ENCODE results near the gene DYSF. TPM values are rescaled to one million over a fixed set of nuclear protein-coding genes. Genes with fewer than 3 reads are reported as not detected.

DYSF gene
- total and polyA plus RNA-seq, 2 donors (not counting 3 experiments of a cell fraction or from before 2014, with no cell fraction given), result 50.9 to 152 TPM

DNA sequence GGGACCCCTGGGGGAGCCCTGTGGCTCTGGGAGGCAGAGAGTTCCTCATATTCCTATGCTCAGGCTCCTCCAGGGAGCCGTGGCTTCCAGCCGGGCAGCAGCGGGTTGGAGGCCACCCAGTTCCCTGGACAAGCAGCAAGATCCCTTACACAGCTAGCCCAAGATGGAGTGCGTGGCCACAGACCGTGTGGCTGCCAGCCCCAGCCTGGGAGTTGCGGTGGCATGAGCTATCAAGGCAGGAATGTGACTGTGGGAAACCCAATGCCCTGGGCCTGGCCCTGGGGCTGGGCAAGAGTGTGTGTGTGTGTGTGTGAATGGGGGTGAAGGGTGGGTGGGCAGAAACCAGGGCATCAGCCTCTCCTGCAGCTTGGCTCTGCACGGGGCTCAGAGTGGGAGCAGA, 130.5 kb downstream of the DYSF start:
- FAIRE-seq (no peak), DNase-seq (ENCODE audit: low read depth, low spot score) (no peak)
- dilution Hi-C loops (cut with MboI; ENCODE audit: extremely low pct_ligation_motif_present, low sequenced_read_pairs), result no loop called here
- H3K9me1 ChIP-seq (replicated peaks; ENCODE audit: control insufficient read depth, extremely low read depth, insufficient read depth, low read length), result no peaks in the 10 kb centered on the region
- no TSS peak for BruUV-seq (replicated peaks)
- no peak overlapping the region for H3K4me2 ChIP-seq (ENCODE audit: insufficient read depth, low read length)
- no peaks in the 10 kb centered on the region for H3K27me3 ChIP-seq (ENCODE audit: control insufficient read depth in 2 of 2, insufficient read depth in 2 of 2, low read length in 2 of 2)
- H3K36me3 ChIP-seq (ENCODE audit: control insufficient read depth in 2 of 2, extremely low read depth in 1 of 2, insufficient read depth in 2 of 2, low read length in 2 of 2), result peaks cover 0 to 8% of the 10 kb centered on the region in 2 experiments
- no peak overlapping the region for H3K4me3 ChIP-seq (replicated peaks in 1 of 3; ENCODE audit: insufficient read depth in 1 of 3, low read depth in 1 of 3, low read length in 3 of 3)
- no peaks in the 10 kb centered on the region for H3K79me2 ChIP-seq (ENCODE audit: control insufficient read depth, insufficient read depth, low read length)
- ChIA-PET POLR2A (no interaction called here), CTCF (no interaction called here)
- TF ChIP-seq EZH2 (IDR thresholded peaks at IDR 0.05; ENCODE audit: borderline replicate concordance, low read depth, low read length, severe bottlenecking) (no peak), GATA2 (IDR thresholded peaks at IDR 0.05; ENCODE audit: insufficient read depth, insufficient read length, low read depth, low read length) (no peak), POLR2AphosphoS5 (IDR thresholded peaks at IDR 0.05; ENCODE audit: insufficient read depth, low read depth, low read length) (no peak)
- no peak overlapping the region for H3K27ac ChIP-seq (ENCODE audit: insufficient read depth, low read depth, low read length)
- no peaks in the 10 kb centered on the region for H3K9me3 ChIP-seq (replicated peaks; ENCODE audit: control insufficient read depth, insufficient read depth, low read length)
- intact Hi-C loops (cut with micrococcal nuclease), result no loop called here
- H4K20me1 ChIP-seq (replicated peaks; ENCODE audit: control insufficient read depth, extremely low read depth, insufficient read depth, low read length), result no peaks in the 10 kb centered on the region
- H3K4me1 ChIP-seq (ENCODE audit: control insufficient read depth, extremely low read depth, insufficient read depth, low read length), result no peaks in the 10 kb centered on the region
- H2AFZ ChIP-seq (ENCODE audit: low read depth, low read length), result no peak overlapping the region
- no peak overlapping the region for H3K9ac ChIP-seq (replicated peaks; ENCODE audit: extremely low read depth, insufficient read depth, low read length)

- CTCF ChIA-PET, result no interaction called here
- no peak overlapping the region for H3K27ac ChIP-seq (ENCODE audit: insufficient read depth, low read depth, low read length)
- dilution Hi-C loops (cut with MboI; ENCODE audit: extremely low pct_ligation_motif_present, low sequenced_read_pairs), result no loop called here
- intact Hi-C loops (cut with micrococcal nuclease), result no loop called here
- no peaks in the 10 kb centered on the region for H3K79me2 ChIP-seq (ENCODE audit: control insufficient read depth, insufficient read depth, low read length)
- no peaks in the 10 kb centered on the region for H4K20me1 ChIP-seq (replicated peaks; ENCODE audit: control insufficient read depth, extremely low read depth, insufficient read depth, low read length)
- H3K27me3 ChIP-seq (ENCODE audit: control insufficient read depth in 2 of 2, insufficient read depth in 2 of 2, low read length in 2 of 2), result no peaks in the 10 kb centered on the region
- H3K36me3 ChIP-seq (ENCODE audit: control insufficient read depth in 2 of 2, extremely low read depth in 1 of 2, insufficient read depth in 2 of 2, low read length in 2 of 2), result peaks cover 0 to 16% of the 10 kb centered on the region in 2 experiments
- H3K9me3 ChIP-seq (replicated peaks; ENCODE audit: control insufficient read depth, insufficient read depth, low read length), result no peaks in the 10 kb centered on the region
- no peak overlapping the region for H3K4me3 ChIP-seq (replicated peaks in 1 of 3; ENCODE audit: insufficient read depth in 1 of 3, low read depth in 1 of 3, low read length in 3 of 3)
- no peaks in the 10 kb centered on the region for H3K4me1 ChIP-seq (ENCODE audit: control insufficient read depth, extremely low read depth, insufficient read depth, low read length)
- DNase-seq (ENCODE audit: low read depth, low spot score) (no peak), FAIRE-seq (no peak)
- TF ChIP-seq, protein P1, sequence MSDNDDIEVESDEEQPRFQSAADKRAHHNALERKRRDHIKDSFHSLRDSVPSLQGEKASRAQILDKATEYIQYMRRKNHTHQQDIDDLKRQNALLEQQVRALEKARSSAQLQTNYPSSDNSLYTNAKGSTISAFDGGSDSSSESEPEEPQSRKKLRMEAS (IDR thresholded peaks at IDR 0.05; ENCODE audit: insufficient read depth, insufficient read length), result no peak
- TF ChIP-seq FOS (IDR thresholded peaks at IDR 0.05; ENCODE audit: borderline replicate concordance, insufficient read depth, low read length), result no peak
- TF ChIP-seq CTCF (IDR thresholded peaks at IDR 0.05; ENCODE audit: extremely low read depth in 1 of 2, insufficient read depth in 1 of 2, low read depth in 1 of 2, low read length in 2 of 2), result no peak
- TF ChIP-seq MYC (IDR thresholded peaks at IDR 0.05; ENCODE audit: low read depth, low read length), result no peak
- no peak for TF ChIP-seq POLR2AphosphoS5 (IDR thresholded peaks at IDR 0.05; ENCODE audit: insufficient read depth, low read depth, low read length)
- TF ChIP-seq POLR2A (IDR thresholded peaks at IDR 0.05; ENCODE audit: low read depth, low read length), result no peak
- H3K4me2 ChIP-seq (ENCODE audit: insufficient read depth, low read length), result no peak overlapping the region
- POLR2A ChIA-PET, result no interaction called here
- H2AFZ ChIP-seq (ENCODE audit: low read depth, low read length), result no peak overlapping the region
- no peak overlapping the region for H3K9ac ChIP-seq (replicated peaks; ENCODE audit: extremely low read depth, insufficient read depth, low read length)
- no TSS peak for BruUV-seq (replicated peaks)
- no peaks in the 10 kb centered on the region for H3K9me1 ChIP-seq (replicated peaks; ENCODE audit: control insufficient read depth, extremely low read depth, insufficient read depth, low read length)
Measured at GRCh38 chr2:71586471-71586870, 133.1 kb downstream of the DYSF start.

All from endothelial cell of umbilical vein (primary cell).